LNCaP clone FGC (cell line): ENCODE data around the gene ARPC1A.

Source experiments
- DNase-seq: peaks from one replicate; pipeline ENCODE4 v3.0.0-alpha.2; 2011; ENCODE audit warnings: low read depth
- H3K4me3 ChIP-seq: 2 replicates; pipeline ENCODE4 v1.5.1; 2011; ENCODE audit warnings: mild to moderate bottlenecking, low read depth, low read length, control low read depth
- CTCF ChIP-seq: IDR thresholded peaks from 2 replicates; pipeline ENCODE4 v1.5.1; 2012; ENCODE audit warnings: mild to moderate bottlenecking; ENCODE audit not compliant: control insufficient read depth, insufficient read depth; ENCODE audit errors: extremely low read depth

Gene ARPC1A

GRCh38 chr7:99292127-99292526 lies 33.6 kb upstream of the ARPC1A start:
- no peak for TF ChIP-seq CTCF
- H3K4me3 ChIP-seq, result no peak overlapping the region
- no peak for DNase-seq

DNA sequence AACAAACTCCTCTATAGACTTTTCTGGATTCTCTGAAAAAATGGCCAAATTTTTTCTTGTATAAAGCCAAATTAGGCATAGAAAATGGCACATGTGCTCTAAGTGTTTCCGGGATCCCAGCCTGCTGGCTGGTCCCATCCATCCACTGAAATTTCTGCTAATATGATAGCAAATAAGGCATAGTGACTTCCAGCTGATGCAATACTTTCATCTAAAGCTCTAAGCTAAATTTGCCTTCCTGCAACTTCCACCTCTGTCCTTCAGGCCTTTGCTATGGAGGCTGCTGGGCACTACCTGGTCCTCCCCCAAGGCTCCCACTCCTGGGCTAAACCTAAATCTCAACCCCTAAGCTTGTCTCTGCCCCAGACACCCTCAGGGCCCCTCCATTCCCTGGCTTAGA lies 32.5 kb upstream of the ARPC1A start:
- DNase-seq, result no peak
- no peak for TF ChIP-seq CTCF

GRCh38 chr7:99293650-99294049 lies 32.0 kb upstream of the ARPC1A start:
- H3K4me3 ChIP-seq, result no peak overlapping the region
- no peak for DNase-seq
- no peak for TF ChIP-seq CTCF

More for the DNA sequence above, 32.5 kb upstream of the ARPC1A start:
- H3K4me3 ChIP-seq, result no peak overlapping the region

GRCh38 chr7:99296471-99296870 lies 29.2 kb upstream of the ARPC1A start:
- DNase-seq, result no peak
- no peak for TF ChIP-seq CTCF
- no peak overlapping the region for H3K4me3 ChIP-seq

DNA sequence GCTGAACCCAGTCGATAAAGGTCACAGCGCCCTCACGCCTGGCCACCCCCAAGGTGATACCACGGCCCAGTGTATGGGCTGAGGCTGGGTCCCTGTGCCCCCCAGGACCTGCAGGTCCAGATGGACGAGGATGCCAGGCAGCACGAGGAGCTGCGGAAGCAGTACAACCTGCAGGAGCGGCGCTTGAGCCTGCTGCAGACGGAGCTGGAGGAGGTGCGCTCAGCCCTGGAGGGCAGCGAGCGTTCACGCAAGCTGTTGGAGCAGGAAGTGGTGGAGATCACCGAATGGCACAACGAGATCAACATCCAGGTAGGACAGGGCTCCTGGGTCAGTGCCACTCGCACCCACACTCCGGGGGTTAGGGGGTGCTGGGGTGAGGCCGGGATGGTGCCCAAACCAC lies 24.2 kb upstream of the ARPC1A start:
- no peak for DNase-seq
- H3K4me3 ChIP-seq, result no peak overlapping the region
- TF ChIP-seq CTCF, result no peak

GRCh38 chr7:99305473-99306260 lies 20.0 kb upstream of the ARPC1A start:
- no peak for TF ChIP-seq CTCF
- DNase-seq, result no peak

More at GRCh38 chr7:99305473-99306260, 20.0 kb upstream of the ARPC1A start:
- no peak overlapping the region for H3K4me3 ChIP-seq
